NCI-H748 treated with DMSO at 0.1 percent for 48 hours (cell line): Measurements from ENCODE around the gene GREB1.

Experiments
- DNase-seq: peaks from one replicate; lab custom pipeline; 2025; lab: John Stamatoyannopoulos, UW

Gene GREB1

DNA sequence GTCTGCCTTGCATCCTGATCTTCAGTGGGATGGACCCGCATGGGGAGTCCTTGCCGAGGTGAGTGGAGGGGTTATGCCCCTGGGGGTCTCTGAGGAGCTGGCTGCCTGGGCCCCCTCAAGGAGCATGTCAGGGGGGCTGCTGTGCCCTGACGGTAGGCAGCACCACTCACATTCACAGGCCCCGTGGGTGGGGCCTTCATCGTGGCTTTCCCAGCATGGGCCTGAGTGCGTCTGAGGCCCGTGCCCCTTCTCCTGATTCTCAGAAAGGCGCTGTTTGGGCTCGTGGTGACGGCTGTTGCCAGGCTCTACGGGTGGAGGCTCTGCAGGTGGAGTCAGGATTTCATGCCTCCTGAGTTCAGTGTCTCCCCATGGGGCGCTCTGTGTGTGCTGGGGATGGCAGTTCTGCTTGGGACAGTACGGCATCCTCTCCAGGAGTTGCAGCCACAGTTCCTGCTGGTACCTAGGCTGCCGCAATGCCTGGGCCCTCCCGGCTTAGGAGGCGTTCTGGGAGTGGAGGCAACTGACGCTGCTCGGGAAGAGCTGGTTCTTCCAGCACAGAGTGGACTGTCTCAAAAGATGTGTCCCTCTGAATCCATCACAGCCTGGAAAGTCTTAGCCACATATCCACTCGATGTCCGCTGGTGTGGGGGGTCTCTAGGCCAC lies 78.8 kb downstream of the GREB1 start:
- no peak for DNase-seq

GRCh38 chr2:11613297-11613696 lies 79.5 kb downstream of the GREB1 start:
- no peak for DNase-seq

DNA sequence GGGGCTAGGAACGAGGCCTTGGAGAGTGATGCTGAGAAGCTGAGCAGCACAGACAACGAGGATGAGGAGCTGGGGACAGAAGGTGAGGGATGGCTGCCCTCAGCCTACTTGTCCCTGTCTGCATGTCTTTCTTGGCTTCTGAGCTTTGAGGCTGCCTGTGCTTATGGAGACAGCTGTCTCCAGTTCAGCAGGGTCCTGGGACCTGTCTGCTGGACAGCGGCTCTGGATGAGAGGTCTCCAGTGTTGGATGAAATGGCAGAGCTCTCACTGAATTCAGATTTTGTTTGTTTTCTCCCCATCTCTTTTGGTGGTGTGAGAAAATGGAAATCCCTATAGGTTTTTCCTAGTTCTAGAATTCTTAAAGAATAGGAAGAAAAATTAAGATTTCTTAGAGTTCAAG lies 81.4 kb downstream of the GREB1 start:
- DNase-seq = no peak

- DNase-seq = no peak
These were observed 82.3 kb downstream of the GREB1 start for GRCh38 chr2:11616097-11616687.

GRCh38 chr2:11616851-11617415 lies 83.1 kb downstream of the GREB1 start:
- no peak for DNase-seq

DNA sequence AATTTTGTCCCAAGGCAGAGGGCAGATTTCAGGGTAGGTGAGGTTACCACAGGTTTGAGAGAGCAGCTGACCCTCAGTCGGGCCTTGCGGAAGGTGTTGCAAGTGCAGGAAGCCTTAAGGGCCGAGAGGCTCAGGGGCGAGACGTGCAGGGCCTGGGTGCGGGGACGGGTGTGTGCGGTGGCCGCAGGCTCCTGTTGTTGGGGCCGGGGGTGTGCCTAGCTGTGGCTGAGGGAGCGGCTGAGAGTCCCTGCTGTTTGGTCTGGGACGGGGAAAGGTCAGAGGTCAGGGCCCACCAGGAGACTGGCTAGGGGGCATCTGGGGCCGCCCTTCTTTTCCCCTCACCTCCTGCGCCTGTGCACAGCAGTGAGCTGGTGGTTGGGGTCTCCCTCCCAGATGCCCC lies 83.7 kb downstream of the GREB1 start:
- DNase-seq = no peak

DNA sequence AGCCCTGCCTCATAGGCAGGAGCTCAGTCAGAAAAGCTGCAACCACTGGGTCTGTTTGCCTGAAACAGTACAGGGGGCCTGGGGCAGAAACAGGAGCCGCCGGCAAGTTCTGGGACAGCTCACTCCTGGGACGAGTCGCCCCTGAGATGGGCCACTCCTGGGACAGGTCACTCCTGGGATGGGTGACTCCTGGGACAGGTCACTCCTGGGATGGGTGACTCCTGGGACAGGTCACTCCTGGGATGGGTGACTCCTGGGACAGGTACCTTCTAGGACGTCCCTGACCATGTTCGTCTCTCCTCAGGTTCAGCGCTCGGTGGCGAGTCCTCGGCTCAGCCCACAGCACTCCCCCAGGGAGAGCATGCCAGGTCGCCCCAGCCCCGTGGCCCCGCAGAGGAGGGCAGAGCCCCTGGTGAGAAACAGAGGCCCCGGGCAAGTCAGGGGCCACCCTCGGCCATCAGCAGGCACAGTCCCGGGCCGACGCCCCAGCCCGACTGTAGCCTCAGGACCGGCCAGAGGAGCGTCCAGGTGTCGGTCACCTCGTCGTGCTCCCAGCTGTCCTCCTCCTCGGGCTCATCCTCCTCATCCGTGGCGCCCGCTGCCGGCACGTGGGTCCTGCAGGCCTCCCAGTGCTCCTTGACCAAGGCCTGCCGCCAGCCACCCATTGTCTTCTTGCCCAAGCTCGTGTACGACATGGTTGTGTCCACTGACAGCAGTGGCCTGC lies 84.3 kb downstream of the GREB1 start:
- DNase-seq = no peak

DNA sequence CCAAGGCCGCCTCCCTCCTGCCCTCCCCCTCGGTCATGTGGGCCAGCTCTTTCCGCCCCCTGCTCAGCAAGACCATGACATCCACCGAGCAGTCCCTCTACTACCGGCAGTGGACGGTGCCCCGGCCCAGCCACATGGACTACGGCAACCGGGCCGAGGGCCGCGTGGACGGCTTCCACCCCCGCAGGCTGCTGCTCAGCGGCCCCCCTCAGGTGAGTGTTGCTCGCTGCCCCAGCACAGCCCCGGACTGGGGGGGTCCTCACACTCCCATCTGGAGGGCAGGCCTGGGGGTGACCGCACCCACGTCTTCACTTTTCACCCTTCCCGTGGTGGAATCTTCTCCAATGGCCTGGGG lies 84.8 kb downstream of the GREB1 start:
- DNase-seq = no peak

GRCh38 chr2:11621410-11621809 lies 87.6 kb downstream of the GREB1 start:
- no peak for DNase-seq

GRCh38 chr2:11622611-11623010 lies 88.8 kb downstream of the GREB1 start:
- DNase-seq = no peak

DNA sequence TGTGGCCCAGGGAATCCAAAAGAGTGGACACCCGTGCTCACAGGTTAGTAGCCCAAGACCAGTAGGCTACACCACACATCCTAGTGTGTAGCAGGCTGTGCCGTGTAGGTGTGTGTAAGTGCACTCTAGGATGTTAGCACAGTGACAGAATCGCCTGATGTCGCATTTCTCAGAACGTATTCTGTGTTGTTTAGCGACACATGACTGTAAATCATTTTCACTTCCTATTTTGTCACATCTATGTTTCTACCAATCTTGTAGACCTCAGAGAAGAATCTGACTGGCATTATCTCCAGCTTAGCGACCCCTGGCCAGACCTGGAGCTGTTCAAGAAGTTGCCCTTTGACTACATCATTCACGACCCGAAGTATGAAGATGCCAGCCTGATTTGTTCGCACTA lies 91.0 kb downstream of the GREB1 start:
- no peak for DNase-seq

DNA sequence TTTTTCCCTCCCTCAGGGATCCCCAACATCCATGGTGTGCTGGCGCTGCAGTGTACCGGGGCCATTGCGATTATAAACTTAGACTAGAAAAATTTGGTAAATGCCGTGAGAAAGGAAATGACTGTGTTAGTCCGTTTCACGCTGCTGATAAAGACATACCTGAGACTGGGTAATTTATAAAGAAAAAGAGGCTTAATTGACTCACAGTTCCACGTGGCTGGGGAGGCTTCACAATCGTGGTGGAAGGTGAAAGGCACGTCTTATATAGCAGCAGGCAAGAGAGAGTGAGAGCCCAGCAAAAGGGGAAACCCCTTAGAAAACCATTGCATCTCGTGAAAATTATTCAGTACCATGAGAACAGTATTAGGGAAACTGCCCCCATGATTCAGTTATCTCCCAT lies 91.8 kb downstream of the GREB1 start:
- no peak for DNase-seq

GRCh38 chr2:11628675-11629074 lies 94.8 kb downstream of the GREB1 start:
- no peak for DNase-seq

- no peak for DNase-seq
These were observed 95.4 kb downstream of the GREB1 start for GRCh38 chr2:11629215-11629614.

DNA sequence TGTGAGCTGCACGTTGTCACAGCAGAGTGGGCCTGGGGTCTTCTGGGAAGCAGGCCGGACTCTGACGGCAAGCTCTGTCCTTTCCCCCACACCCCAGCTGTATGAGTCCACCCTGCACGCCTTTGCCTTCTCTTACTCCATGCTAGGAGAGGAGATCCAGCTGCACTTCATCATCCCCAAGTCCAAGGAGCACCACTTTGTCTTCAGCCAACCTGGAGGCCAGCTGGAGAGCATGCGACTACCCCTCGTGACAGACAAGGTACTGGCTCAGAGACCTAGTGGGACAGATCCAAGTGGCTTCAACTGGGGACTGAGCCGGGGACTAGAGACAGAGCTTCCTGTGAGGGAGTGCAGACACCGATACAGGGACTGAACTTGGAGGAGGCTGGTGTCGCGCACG lies 96.0 kb downstream of the GREB1 start:
- DNase-seq = no peak

DNA sequence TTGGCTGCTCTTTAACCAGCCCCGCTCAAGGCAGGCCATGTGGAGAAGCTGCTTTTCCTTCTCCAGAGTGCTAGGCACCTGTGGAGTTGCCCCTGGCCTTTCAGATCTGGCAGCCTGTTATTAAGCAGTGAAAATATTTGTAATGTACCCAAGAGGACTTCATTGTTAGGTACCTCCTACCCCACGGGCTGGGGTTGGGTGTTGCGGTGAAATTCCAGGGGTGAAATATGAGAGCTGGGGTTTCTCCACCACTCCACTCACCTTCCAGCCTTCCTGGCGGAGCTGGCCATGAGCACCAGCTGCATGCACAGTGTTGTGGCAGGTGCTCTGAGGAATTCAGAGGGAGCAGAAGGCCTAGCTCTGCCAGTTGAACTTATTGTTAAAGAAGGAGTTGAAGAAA lies 97.0 kb downstream of the GREB1 start:
- DNase-seq = no peak

- DNase-seq = no peak
These were observed 97.6 kb downstream of the GREB1 start for GRCh38 chr2:11631462-11631861.

DNA sequence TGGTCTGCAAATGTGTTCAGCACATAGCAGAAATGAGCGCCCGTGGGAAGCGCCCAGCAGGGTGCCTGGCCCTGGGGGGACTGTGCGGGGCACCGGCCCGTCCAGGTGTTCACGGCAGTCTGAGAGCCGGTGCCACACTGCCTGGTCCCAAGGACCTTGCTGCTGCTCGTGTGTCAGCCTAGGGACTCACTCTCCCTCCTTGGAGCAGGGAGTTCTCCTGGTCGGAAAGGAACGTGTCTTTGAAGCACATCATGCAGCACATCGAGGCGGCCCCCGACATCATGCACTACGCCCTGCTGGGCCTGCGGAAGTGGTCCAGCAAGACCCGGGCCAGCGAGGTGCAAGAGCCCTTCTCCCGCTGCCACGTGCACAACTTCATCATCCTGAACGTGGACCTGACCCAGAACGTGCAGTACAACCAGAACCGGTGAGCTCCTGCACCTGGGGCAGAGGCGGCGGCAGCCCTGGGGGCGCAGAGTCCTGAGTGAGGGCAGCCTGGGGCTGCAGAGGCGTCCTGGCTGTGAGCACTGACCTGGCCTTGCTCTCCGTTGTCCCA lies 100.2 kb downstream of the GREB1 start:
- DNase-seq = no peak

GRCh38 chr2:11634584-11634983 lies 100.7 kb downstream of the GREB1 start:
- no peak for DNase-seq

GRCh38 chr2:11635141-11635540 lies 101.3 kb downstream of the GREB1 start:
- no peak for DNase-seq

GRCh38 chr2:11636593-11637295 lies 102.9 kb downstream of the GREB1 start:
- DNase-seq = no peak

DNA sequence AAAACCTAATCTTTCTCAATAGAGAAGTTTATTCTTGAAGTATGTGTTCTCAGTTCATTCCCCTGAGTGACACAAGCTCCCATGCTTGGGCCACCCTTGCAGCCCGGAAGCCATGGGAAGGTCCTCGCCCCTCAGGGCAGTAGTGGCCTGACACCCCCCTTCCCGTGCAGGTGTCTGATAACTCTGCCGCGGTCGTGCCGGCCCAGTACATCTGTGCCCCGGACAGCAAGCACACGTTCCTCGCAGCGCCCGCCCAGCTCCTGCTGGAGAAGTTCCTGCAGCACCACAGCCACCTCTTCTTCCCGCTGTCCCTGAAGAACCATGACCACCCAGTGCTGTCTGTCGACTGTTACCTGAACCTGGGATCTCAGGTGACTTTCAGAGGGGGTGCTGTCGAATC lies 103.7 kb downstream of the GREB1 start:
- DNase-seq = no peak
